GM12878 (cell line): ENCODE measurements around the gene SARS2. TPM values are rescaled to one million over a fixed set of nuclear protein-coding genes. Genes with fewer than 3 reads are reported as not detected.

Source experiments
- ATAC-seq: fragments of 200-7000 bp; cut with Tn5 transposase; 3 replicates; pipeline ENCODE4 v1.9.1; 2020; ENCODE audit warnings: mild to moderate bottlenecking, moderate library complexity
- BruUV-seq: library from RNA; stranded (reverse); fragments of 400-500 nt; replicated peaks from 2 replicates; lab custom pipeline; 2021; lab: Mats Ljungman, UMichigan
- CTCF ChIA-PET: fragments of 300-600 bp; sonication (Branson Sonifier 250); formaldehyde crosslinking; extraction: SDS; loops from one replicate; lab custom pipeline; 2021; ENCODE audit warnings: inconsistent platforms; lab: Yijun Ruan, JAX
- POLR2A ChIA-PET: fragments of 350-600 bp; formaldehyde crosslinking; extraction: SDS; loops from one replicate; lab custom pipeline; 2021; ENCODE audit warnings: inconsistent platforms; lab: Charles Lee
- RAD21 ChIA-PET: fragments of 300-600 bp; sonication (Branson Sonifier 250); formaldehyde crosslinking; loops from one replicate; lab custom pipeline; 2023; ENCODE audit warnings: antibody characterized with exemption; ENCODE audit not compliant: unreplicated experiment; lab: Charles Lee
- SMC1A ChIA-PET: fragments of 300-600 bp; sonication (Branson Sonifier 250); formaldehyde crosslinking; loops from one replicate; lab custom pipeline; 2023; ENCODE audit not compliant: unreplicated experiment, uncharacterized antibody; lab: Charles Lee
- DNase-seq: peaks from one replicate; pipeline ENCODE4 v3.0.0-alpha.2; 2011; ENCODE audit warnings: low read depth, low spot score
- FAIRE-seq: peaks from 3 replicates; lab custom pipeline; 2011; peaks lifted over from hg19 to GRCh38; lab: Jason Lieb, UNC
- H2AFZ ChIP-seq: 2 replicates; pipeline ENCODE4 v1.6.0; 2011; ENCODE audit warnings: low read depth, low read length, control low read depth; ENCODE audit not compliant: control insufficient read depth
- H3K27ac ChIP-seq: 2 replicates; pipeline ENCODE4 v1.5.1; 2011; ENCODE audit warnings: control low read depth; ENCODE audit not compliant: control insufficient read depth, insufficient read depth
- H3K27me3 ChIP-seq, 2 experiments: replicated peaks in 1 of 2; 2 replicates each; pipeline versions ENCODE4 v1.6.0 to v1.6.1; 2011; ENCODE audit warnings: low read length in 1 of 2; ENCODE audit not compliant: control insufficient read depth in 2 of 2, insufficient read depth in 2 of 2
- H3K36me3 ChIP-seq, 2 experiments: 2 replicates each; pipeline ENCODE4 v1.5.1; 2011; ENCODE audit warnings: low read length in 1 of 2; ENCODE audit not compliant: control insufficient read depth in 2 of 2, insufficient read depth in 2 of 2
- H3K4me1 ChIP-seq: 2 replicates; pipeline ENCODE4 v1.6.1; 2011; ENCODE audit warnings: mild to moderate bottlenecking, low read length, moderate library complexity, mixed read lengths; ENCODE audit not compliant: control insufficient read depth, insufficient read depth
- H3K4me2 ChIP-seq: 2 replicates; pipeline ENCODE4 v1.6.0; 2011; ENCODE audit warnings: control low read depth; ENCODE audit not compliant: control insufficient read depth, insufficient read depth
- H3K4me3 ChIP-seq: fragments of 200-600 bp; sonication (generic); 2 replicates; pipeline ENCODE4 v1.5.1; 2016
- H3K79me2 ChIP-seq: 2 replicates; pipeline ENCODE4 v1.6.0; 2011; ENCODE audit warnings: low read length; ENCODE audit not compliant: control insufficient read depth, insufficient read depth
- H3K9ac ChIP-seq: 2 replicates; pipeline ENCODE4 v1.8.0; 2011; ENCODE audit warnings: low read length, control low read depth, mixed read lengths; ENCODE audit not compliant: control insufficient read depth, insufficient read depth
- H3K9me3 ChIP-seq: replicated peaks from 3 replicates; pipeline ENCODE4 v1.5.1; 2011; ENCODE audit warnings: mild to moderate bottlenecking, low read length; ENCODE audit not compliant: control insufficient read depth, insufficient read depth
- H4K20me1 ChIP-seq: 2 replicates; pipeline ENCODE4 v1.6.0; 2011; ENCODE audit not compliant: control insufficient read depth, insufficient read depth
- CTCF ChIP-seq, 3 experiments: IDR thresholded peaks in 2 of 3; conservative IDR thresholded peaks in 1 of 3; 2 replicates each; pipeline ENCODE4 v1.5.1; 2011; ENCODE audit warnings: low read depth in 3 of 3, low read length in 3 of 3, mild to moderate bottlenecking in 3 of 3, control low read depth in 2 of 3, moderate library complexity in 2 of 3, inconsistent platforms in 1 of 3, mixed read lengths in 1 of 3; ENCODE audit not compliant: control insufficient read depth in 2 of 3, insufficient read depth in 1 of 3; ENCODE audit errors: extremely low read depth in 1 of 3
- SREBF1 ChIP-seq: IDR thresholded peaks from 2 replicates; pipeline ENCODE4 v1.6.1; 2012; ENCODE audit warnings: mild to moderate bottlenecking, low read length
- ZNF207 ChIP-seq: fragments of 450-650 bp; IDR thresholded peaks from 2 replicates; pipeline ENCODE4 v1.6.1; 2014; ENCODE audit warnings: antibody characterized with exemption, mild to moderate bottlenecking, borderline replicate concordance
- WGBS: methylation state at CpG from one replicate; pipeline ENCODE4 v1.1.6; 2016; ENCODE audit warnings: low lambda C conversion rate; ENCODE audit not compliant: insufficient replicate concordance, insufficient coverage; ENCODE audit errors: missing lambda C conversion rate; 5-methylcytosine and 5-hydroxymethylcytosine counted together
- in situ Hi-C: fragments of 300-500 bp; cut with MboI; formaldehyde crosslinking; loops from 9 replicates; pipeline ENCODE4 v1.14.3; 2018; ENCODE audit warnings: mixed read lengths
- intact Hi-C: fragments of 100-400 bp; cut with micrococcal nuclease; formaldehyde crosslinking; loops from one replicate; pipeline ENCODE4 v1.14.2; 2022; ENCODE audit not compliant: unreplicated experiment
- polyA plus RNA-seq, 11 experiments: library from polyadenylated mRNA; depleted of rRNA in 4 of 11; unstranded in 6 of 11; stranded (reverse) in 5 of 11; fragments of >200 nt; fragmentation: Nextera tagmentation in 4 of 11; fragmentation: Illumina TruSeq in 1 of 11; extraction: Ambion mirVana in 4 of 11; extraction: Trizol in 1 of 11; gene quantifications; 1 replicate in 1 of 11; 2 replicates in 10 of 11; pipeline versions ENCODE4 v1.2.1 to v1.2.3, GENCODE V29; 2011 to 2016; ENCODE audit warnings: inconsistent platforms in 2 of 11, missing spikeins in 2 of 11, low read depth in 1 of 11
- total RNA-seq, 4 experiments: library from RNA; depleted of rRNA in 3 of 4; stranded (reverse); fragments of >200 nt in 3 of 4; fragmentation: Illumina TruSeq in 1 of 4; extraction: Trizol in 1 of 4; gene quantifications; 2 replicates each; pipeline versions ENCODE4 v1.2.1 to v1.2.3, GENCODE V29; 2013 to 2021

SARS2 gene
- total and polyA plus RNA-seq, 10 of the 15 experiments (the other 5 are each of a cell fraction or from before 2014, with no cell fraction given) = 2.6 to 50.3 (median 27.5) TPM

DNA sequence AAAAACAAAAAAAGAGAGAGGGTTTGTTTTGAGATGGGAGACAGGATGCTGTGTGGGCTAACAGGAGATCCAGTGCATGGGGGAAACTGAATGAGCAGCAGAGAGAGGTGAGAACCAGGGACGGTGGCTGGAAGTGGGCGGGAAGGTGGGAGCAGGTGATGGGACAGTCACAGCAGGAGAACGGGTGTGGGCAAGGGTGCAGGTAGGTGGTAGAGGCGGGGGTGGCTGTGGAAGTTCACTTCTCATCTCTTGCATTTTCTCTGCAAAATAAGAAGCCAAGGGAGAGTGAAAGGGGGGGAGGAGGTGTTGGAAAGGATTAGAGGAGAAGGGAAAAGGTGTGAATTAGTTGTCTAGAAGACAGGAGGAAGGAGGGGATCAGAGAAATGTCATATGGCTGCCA is 23.1 kb upstream of the SARS2 start:
- 0% methylated on average over 4 of the region's 4 CpGs for WGBS
- BruUV-seq = no TSS peak

More for the DNA sequence above, 23.1 kb upstream of the SARS2 start:
- Histone ChIP-seq H3K9me3 (no peaks in the 10 kb centered on the region; the same call in 2 of the 3 replicates), H3K9ac (no peak overlapping the region), H2AFZ (no peak overlapping the region), H3K79me2 (no peaks in the 10 kb centered on the region), H4K20me1 (no peaks in the 10 kb centered on the region), H3K4me3 (no peak overlapping the region), H3K4me1 (no peaks in the 10 kb centered on the region), H3K4me2 (no peak overlapping the region), H3K36me3 (no peaks in the 10 kb centered on the region), H3K27ac (no peak overlapping the region), H3K27me3 (no peaks in the 10 kb centered on the region)
- no peak for FAIRE-seq
- CTCF ChIA-PET = interaction anchor here (0.6 to 1.6 kb wide), 2 partner anchors 17 to 18 kb away, joined by 3 to 7 read pairs; no protein-coding TSS in a partner anchor
- no peak for TF ChIP-seq ZNF207
- TF ChIP-seq CTCF (IDR thresholded peaks at IDR 0.05 in 2 of 3, conservative IDR thresholded peaks at IDR 0.05 in 1 of 3; ENCODE audit: control insufficient read depth in 2 of 3, extremely low read depth in 1 of 3, insufficient read depth in 1 of 3, low read depth in 3 of 3, low read length in 3 of 3) = no peak
- no peak for TF ChIP-seq SREBF1
- RAD21 ChIA-PET = no interaction called here
- DNase-seq = no peak
- POLR2A ChIA-PET = interaction anchor here (0.6 kb wide), 1 partner anchor 20 kb away, joined by 3 read pairs; no protein-coding TSS in a partner anchor
- ATAC-seq = no peak
- intact Hi-C loops = no loop called here
- SMC1A ChIA-PET = interaction anchor here (1.3 kb wide), 1 partner anchor 25 kb away, joined by 4 read pairs; no protein-coding TSS in a partner anchor
- in situ Hi-C loops = no loop called here
